ENCODE measurements around the gene SLC36A3.
A peak's percentile ranks its signal among the peaks of the same experiment; 100 is the strongest.

Gene SLC36A3

GRCh38 chr5:151320481-151320880 lies 16.9 kb upstream of the SLC36A3 start:
- TF ChIP-seq, protein P1, sequence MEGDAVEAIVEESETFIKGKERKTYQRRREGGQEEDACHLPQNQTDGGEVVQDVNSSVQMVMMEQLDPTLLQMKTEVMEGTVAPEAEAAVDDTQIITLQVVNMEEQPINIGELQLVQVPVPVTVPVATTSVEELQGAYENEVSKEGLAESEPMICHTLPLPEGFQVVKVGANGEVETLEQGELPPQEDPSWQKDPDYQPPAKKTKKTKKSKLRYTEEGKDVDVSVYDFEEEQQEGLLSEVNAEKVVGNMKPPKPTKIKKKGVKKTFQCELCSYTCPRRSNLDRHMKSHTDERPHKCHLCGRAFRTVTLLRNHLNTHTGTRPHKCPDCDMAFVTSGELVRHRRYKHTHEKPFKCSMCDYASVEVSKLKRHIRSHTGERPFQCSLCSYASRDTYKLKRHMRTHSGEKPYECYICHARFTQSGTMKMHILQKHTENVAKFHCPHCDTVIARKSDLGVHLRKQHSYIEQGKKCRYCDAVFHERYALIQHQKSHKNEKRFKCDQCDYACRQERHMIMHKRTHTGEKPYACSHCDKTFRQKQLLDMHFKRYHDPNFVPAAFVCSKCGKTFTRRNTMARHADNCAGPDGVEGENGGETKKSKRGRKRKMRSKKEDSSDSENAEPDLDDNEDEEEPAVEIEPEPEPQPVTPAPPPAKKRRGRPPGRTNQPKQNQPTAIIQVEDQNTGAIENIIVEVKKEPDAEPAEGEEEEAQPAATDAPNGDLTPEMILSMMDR (IDR thresholded peaks at IDR 0.05; ENCODE audit: low read depth, low read length), result no peak
- no peak for DNase-seq (ENCODE audit: low read depth, low spot score)
- in situ Hi-C loops (cut with HindIII; ENCODE audit: low sequenced_read_pairs), result no loop called here
- no peak overlapping the region for H3K4me3 ChIP-seq (ENCODE audit: low read depth, low read length)

GRCh38 chr5:151318850-151319732 lies 15.5 kb upstream of the SLC36A3 start:
- no peak overlapping the region for H3K4me3 ChIP-seq (ENCODE audit: low read depth, low read length)
- peak; percentile 0 for DNase-seq (ENCODE audit: low read depth, low spot score)
- in situ Hi-C loops (cut with HindIII; ENCODE audit: low sequenced_read_pairs), result no loop called here
- TF ChIP-seq, protein P1 (IDR thresholded peaks at IDR 0.05; ENCODE audit: low read depth, low read length), result peak; percentile 26

- DNase-seq (ENCODE audit: low read depth, low spot score), result no peak
- no peak overlapping the region for H3K4me3 ChIP-seq (ENCODE audit: low read depth, low read length)
- TF ChIP-seq, protein P1 (IDR thresholded peaks at IDR 0.05; ENCODE audit: low read depth, low read length), result no peak
- in situ Hi-C loops (cut with HindIII; ENCODE audit: low sequenced_read_pairs), result no loop called here
Observed at GRCh38 chr5:151317871-151318270, 14.3 kb upstream of the SLC36A3 start.

- no peak overlapping the region for H3K4me3 ChIP-seq (ENCODE audit: low read depth, low read length)
- DNase-seq (ENCODE audit: low read depth, low spot score), result peak; percentile 61
- TF ChIP-seq, protein P1 (IDR thresholded peaks at IDR 0.05; ENCODE audit: low read depth, low read length), result peak; percentile 97
- in situ Hi-C loops (cut with HindIII; ENCODE audit: low sequenced_read_pairs), result no loop called here
Observed at GRCh38 chr5:151315998-151316597, 12.5 kb upstream of the SLC36A3 start.

DNA sequence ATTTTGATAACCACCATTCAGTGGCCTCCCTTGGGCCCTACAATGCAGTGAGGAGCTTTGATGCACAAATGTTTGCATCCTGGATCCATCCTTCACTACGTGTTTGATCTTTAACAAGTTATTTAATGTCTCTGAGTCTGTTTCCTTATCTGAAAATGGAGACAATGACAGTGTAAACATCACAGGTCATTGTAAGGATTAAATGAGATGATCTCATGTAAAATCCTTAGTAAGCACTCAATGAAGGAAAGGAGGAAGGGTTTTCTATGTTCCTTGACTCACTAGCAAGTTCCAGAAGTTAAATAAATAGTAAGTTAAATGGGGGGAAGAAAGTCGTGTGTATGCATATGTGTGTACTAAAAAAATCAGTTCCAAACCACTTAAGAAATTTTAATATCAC lies 9.8 kb upstream of the SLC36A3 start:
- no peak overlapping the region for H3K4me3 ChIP-seq (ENCODE audit: low read depth, low read length)
- TF ChIP-seq, protein P1 (IDR thresholded peaks at IDR 0.05; ENCODE audit: low read depth, low read length), result no peak
- in situ Hi-C loops (cut with HindIII; ENCODE audit: low sequenced_read_pairs), result no loop called here
- no peak for DNase-seq (ENCODE audit: low read depth, low spot score)

DNA sequence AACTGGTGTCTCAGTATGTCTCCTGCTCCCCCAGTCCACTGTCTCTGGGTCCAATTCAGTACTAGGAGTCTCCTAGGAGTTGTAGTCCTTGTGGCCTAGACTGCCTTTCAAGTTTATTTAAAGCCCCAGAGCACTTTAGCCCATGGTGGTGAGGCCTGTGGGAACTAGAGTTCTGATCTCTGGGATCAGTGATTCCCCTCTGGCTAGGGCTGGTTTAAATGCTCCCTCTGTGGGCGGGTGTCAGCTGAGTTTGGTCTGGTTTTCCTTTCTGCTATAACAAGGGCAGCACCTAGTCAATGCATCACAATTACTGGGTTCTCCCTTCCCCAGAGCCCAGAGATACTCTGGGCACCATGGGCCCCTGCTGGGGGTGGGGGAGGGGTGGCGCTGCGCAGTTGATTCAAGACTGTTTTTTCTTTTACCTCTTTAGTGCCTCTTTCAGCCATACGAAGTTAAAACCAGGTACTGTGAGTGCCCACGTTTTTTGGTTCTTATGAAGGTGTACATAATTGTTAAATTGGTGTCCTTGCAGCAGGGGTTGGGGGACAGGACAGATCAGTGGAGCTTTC lies 9.3 kb upstream of the SLC36A3 start:
- TF ChIP-seq, protein P1 (IDR thresholded peaks at IDR 0.05; ENCODE audit: low read depth, low read length), result no peak
- H3K4me3 ChIP-seq (ENCODE audit: low read depth, low read length), result no peak overlapping the region
- in situ Hi-C loops (cut with HindIII; ENCODE audit: low sequenced_read_pairs), result no loop called here
- DNase-seq (ENCODE audit: low read depth, low spot score), result no peak

All from astrocyte of the spinal cord (primary cell).